ENCODE data around the gene FTCD. TPM values are rescaled to one million over a fixed set of nuclear protein-coding genes. Genes with fewer than 3 reads are reported as not detected.

The FTCD gene
- total and polyA plus RNA-seq, 10 of the 15 experiments (the other 5 are each of a cell fraction or from before 2014, with no cell fraction given): 0.27 to 0.28 TPM; not detected in 8

GRCh38 chr21:46159390-46159789, 4.0 kb upstream of the FTCD start (continued):
- TF ChIP-seq, protein P1, sequence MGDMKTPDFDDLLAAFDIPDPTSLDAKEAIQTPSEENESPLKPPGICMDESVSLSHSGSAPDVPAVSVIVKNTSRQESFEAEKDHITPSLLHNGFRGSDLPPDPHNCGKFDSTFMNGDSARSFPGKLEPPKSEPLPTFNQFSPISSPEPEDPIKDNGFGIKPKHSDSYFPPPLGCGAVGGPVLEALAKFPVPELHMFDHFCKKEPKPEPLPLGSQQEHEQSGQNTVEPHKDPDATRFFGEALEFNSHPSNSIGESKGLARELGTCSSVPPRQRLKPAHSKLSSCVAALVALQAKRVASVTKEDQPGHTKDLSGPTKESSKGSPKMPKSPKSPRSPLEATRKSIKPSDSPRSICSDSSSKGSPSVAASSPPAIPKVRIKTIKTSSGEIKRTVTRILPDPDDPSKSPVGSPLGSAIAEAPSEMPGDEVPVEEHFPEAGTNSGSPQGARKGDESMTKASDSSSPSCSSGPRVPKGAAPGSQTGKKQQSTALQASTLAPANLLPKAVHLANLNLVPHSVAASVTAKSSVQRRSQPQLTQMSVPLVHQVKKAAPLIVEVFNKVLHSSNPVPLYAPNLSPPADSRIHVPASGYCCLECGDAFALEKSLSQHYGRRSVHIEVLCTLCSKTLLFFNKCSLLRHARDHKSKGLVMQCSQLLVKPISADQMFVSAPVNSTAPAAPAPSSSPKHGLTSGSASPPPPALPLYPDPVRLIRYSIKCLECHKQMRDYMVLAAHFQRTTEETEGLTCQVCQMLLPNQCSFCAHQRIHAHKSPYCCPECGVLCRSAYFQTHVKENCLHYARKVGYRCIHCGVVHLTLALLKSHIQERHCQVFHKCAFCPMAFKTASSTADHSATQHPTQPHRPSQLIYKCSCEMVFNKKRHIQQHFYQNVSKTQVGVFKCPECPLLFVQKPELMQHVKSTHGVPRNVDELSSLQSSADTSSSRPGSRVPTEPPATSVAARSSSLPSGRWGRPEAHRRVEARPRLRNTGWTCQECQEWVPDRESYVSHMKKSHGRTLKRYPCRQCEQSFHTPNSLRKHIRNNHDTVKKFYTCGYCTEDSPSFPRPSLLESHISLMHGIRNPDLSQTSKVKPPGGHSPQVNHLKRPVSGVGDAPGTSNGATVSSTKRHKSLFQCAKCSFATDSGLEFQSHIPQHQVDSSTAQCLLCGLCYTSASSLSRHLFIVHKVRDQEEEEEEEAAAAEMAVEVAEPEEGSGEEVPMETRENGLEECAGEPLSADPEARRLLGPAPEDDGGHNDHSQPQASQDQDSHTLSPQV (IDR thresholded peaks at IDR 0.05): no peak
- TF ChIP-seq LARP7 (IDR thresholded peaks at IDR 0.05) (no peak), NBN (IDR thresholded peaks at IDR 0.05) (no peak), ATF3 (IDR thresholded peaks at IDR 0.05; ENCODE audit: borderline replicate concordance, extremely low read depth, low read depth, low read length) (no peak), MYB (IDR thresholded peaks at IDR 0.05; ENCODE audit: borderline replicate concordance, low read depth, low read length) (no peak)

GRCh38 chr21:46158666-46159300, 3.4 kb upstream of the FTCD start:
- H3K4me3 ChIP-seq: no peak overlapping the region
- ChIA-PET CTCF (interaction anchor here (0.9 kb wide), 1 partner anchor 16 kb away, joined by 3 read pairs; no protein-coding TSS in a partner anchor), SMC1A (ENCODE audit: uncharacterized antibody, unreplicated experiment) (interaction anchor here (1.6 kb wide), 1 partner anchor 167 kb away, joined by 3 read pairs; a partner anchor contains a TSS), POLR2A (no interaction called here), RAD21 (ENCODE audit: unreplicated experiment) (no interaction called here)
- no peak for DNase-seq (ENCODE audit: low read depth, low spot score)
- ATAC-seq: no peak
- H2AFZ ChIP-seq (ENCODE audit: control insufficient read depth, low read depth, low read length): no peak overlapping the region
- H4K20me1 ChIP-seq (ENCODE audit: control insufficient read depth, insufficient read depth): no peaks in the 10 kb centered on the region
- 57% methylated on average over 10 of the region's 10 CpGs for WGBS (ENCODE audit: insufficient coverage, insufficient replicate concordance, low lambda C conversion rate, missing lambda C conversion rate)
- H3K27me3 ChIP-seq (replicated peaks in 1 of 2; ENCODE audit: control insufficient read depth in 2 of 2, insufficient read depth in 2 of 2, low read length in 1 of 2): no peaks in the 10 kb centered on the region
- no peak overlapping the region for H3K9ac ChIP-seq (ENCODE audit: control insufficient read depth, insufficient read depth, low read length)
- H3K79me2 ChIP-seq (ENCODE audit: control insufficient read depth, insufficient read depth, low read length): no peaks in the 10 kb centered on the region
- no peak for FAIRE-seq
- no peaks in the 10 kb centered on the region for H3K36me3 ChIP-seq (ENCODE audit: control insufficient read depth in 2 of 2, insufficient read depth in 2 of 2, low read length in 1 of 2)
- BruUV-seq (replicated peaks): no TSS peak
- H3K4me2 ChIP-seq (ENCODE audit: control insufficient read depth, insufficient read depth): no peak overlapping the region
- H3K9me3 ChIP-seq (replicated peaks; ENCODE audit: control insufficient read depth, insufficient read depth, low read length): no peaks in the 10 kb centered on the region; the same call in 2 of the 3 replicates
- intact Hi-C loops (cut with micrococcal nuclease; ENCODE audit: unreplicated experiment): no loop called here
- no peaks in the 10 kb centered on the region for H3K4me1 ChIP-seq (ENCODE audit: control insufficient read depth, insufficient read depth, low read length)
- in situ Hi-C loops (cut with MboI): no loop called here
- no peak overlapping the region for H3K27ac ChIP-seq (ENCODE audit: control insufficient read depth, insufficient read depth)
- TF ChIP-seq IRF3 (IDR thresholded peaks at IDR 0.05): no peak
- no peak for TF ChIP-seq SP1 (IDR thresholded peaks at IDR 0.05; ENCODE audit: low read depth, low read length)
- no peak for TF ChIP-seq POLR2A (IDR thresholded peaks at IDR 0.05; ENCODE audit: low read depth, low read length)
- TF ChIP-seq CBX5 (IDR thresholded peaks at IDR 0.05; ENCODE audit: low read depth): no peak
- no peak for TF ChIP-seq IRF4 (IDR thresholded peaks at IDR 0.05; ENCODE audit: low read depth, low read length)
- no peak for TF ChIP-seq ATF7 (IDR thresholded peaks at IDR 0.05; ENCODE audit: low read depth)
- TF ChIP-seq, protein P2, sequence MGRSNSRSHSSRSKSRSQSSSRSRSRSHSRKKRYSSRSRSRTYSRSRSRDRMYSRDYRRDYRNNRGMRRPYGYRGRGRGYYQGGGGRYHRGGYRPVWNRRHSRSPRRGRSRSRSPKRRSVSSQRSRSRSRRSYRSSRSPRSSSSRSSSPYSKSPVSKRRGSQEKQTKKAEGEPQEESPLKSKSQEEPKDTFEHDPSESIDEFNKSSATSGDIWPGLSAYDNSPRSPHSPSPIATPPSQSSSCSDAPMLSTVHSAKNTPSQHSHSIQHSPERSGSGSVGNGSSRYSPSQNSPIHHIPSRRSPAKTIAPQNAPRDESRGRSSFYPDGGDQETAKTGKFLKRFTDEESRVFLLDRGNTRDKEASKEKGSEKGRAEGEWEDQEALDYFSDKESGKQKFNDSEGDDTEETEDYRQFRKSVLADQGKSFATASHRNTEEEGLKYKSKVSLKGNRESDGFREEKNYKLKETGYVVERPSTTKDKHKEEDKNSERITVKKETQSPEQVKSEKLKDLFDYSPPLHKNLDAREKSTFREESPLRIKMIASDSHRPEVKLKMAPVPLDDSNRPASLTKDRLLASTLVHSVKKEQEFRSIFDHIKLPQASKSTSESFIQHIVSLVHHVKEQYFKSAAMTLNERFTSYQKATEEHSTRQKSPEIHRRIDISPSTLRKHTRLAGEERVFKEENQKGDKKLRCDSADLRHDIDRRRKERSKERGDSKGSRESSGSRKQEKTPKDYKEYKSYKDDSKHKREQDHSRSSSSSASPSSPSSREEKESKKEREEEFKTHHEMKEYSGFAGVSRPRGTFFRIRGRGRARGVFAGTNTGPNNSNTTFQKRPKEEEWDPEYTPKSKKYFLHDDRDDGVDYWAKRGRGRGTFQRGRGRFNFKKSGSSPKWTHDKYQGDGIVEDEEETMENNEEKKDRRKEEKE (IDR thresholded peaks at IDR 0.05): no peak
- TF ChIP-seq, protein P3, sequence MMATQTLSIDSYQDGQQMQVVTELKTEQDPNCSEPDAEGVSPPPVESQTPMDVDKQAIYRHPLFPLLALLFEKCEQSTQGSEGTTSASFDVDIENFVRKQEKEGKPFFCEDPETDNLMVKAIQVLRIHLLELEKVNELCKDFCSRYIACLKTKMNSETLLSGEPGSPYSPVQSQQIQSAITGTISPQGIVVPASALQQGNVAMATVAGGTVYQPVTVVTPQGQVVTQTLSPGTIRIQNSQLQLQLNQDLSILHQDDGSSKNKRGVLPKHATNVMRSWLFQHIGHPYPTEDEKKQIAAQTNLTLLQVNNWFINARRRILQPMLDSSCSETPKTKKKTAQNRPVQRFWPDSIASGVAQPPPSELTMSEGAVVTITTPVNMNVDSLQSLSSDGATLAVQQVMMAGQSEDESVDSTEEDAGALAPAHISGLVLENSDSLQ (IDR thresholded peaks at IDR 0.05): no peak
- TF ChIP-seq TCF7 (IDR thresholded peaks at IDR 0.05; ENCODE audit: borderline replicate concordance): no peak

Data from GM12878 (cell line).